Transverse colon (tissue), 4 donors: ENCODE data around the gene PAQR5.

Source experiments
- CTCF ChIP-seq, 5 experiments: fragments of 200-600 bp in 3 of 5; fragments of 450-650 bp in 2 of 5; sonication (generic) in 3 of 5; IDR thresholded peaks; 1 replicate in 2 of 5; 2 replicates in 3 of 5; pipeline ENCODE4 v1.5.1; 2016 to 2017; ENCODE audit warnings: antibody characterized with exemption in 5 of 5, inconsistent platforms in 3 of 5, mild to moderate bottlenecking in 2 of 5, moderate library complexity in 1 of 5
- EP300 ChIP-seq: sonication (generic); formaldehyde crosslinking; IDR thresholded peaks from one replicate; pipeline ENCODE4 v1.6.1; 2017; ENCODE audit warnings: antibody characterized with exemption, low read depth
- POLR2A ChIP-seq: fragments of 450-650 bp; IDR thresholded peaks from one replicate; pipeline ENCODE4 v1.6.1; 2016; ENCODE audit warnings: antibody characterized with exemption, mild to moderate bottlenecking, moderate library complexity
- POLR2AphosphoS5 ChIP-seq, 3 donors: sonication (generic); formaldehyde crosslinking; IDR thresholded peaks; one replicate each; pipeline ENCODE4 v1.6.1; 2016; ENCODE audit warnings: antibody characterized with exemption in 3 of 3

GRCh38 chr15:69405110-69405509 lies 106.4 kb downstream of the PAQR5 start:
- TF ChIP-seq CTCF (IDR thresholded peaks at IDR 0.05) (no peak), POLR2AphosphoS5 (IDR thresholded peaks at IDR 0.05) (no peak), POLR2A (no peak), EP300 (no peak)
